Stimulated activated naive B cell treated with anti-CD40 and anti-IgM and Interleukin-4, amounts not matched to agents 10 μg/mL and 1 μg/mL and 100 μg/mL, for 72 hours (primary cell): Measurements from ENCODE around the gene MESP2.
"Not testable (repeated sequence)": the region's sequence is repeated elsewhere in the genome, so short reads cannot be mapped to it uniquely, and the experiment has no call there.

Experiments
- ATAC-seq, 2 donors: fragments of 150-1000 bp; cut with Tn5 transposase; replicated peaks; 2 replicates each; pipeline ENCODE4 v1.10.0; 2021; ENCODE audit warnings: moderate library complexity in 1 of 2
- DNase-seq: peaks from one replicate; pipeline ENCODE4 v3.0.0; 2021
- H3K27ac Mint-ChIP-seq: one replicate; pipeline ENCODE4 v1.8.0; 2022; ENCODE audit warnings: mild to moderate bottlenecking, mixed read lengths
- H3K27me3 Mint-ChIP-seq, 2 donors: one replicate each; pipeline ENCODE4 v1.8.0; 2022; ENCODE audit warnings: mixed read lengths in 2 of 2
- H3K36me3 Mint-ChIP-seq, 2 donors: one replicate each; pipeline ENCODE4 v1.8.0; 2022; ENCODE audit warnings: mixed read lengths in 2 of 2, mild to moderate bottlenecking in 1 of 2
- H3K4me1 Mint-ChIP-seq, 2 donors: one replicate each; pipeline ENCODE4 v1.8.0; 2022; ENCODE audit warnings: mixed read lengths in 2 of 2, mild to moderate bottlenecking in 1 of 2
- H3K4me3 Mint-ChIP-seq, 2 donors: one replicate each; pipeline ENCODE4 v1.8.0; 2022; ENCODE audit warnings: mild to moderate bottlenecking in 2 of 2, mixed read lengths in 2 of 2, moderate library complexity in 1 of 2
- H3K9me3 Mint-ChIP-seq, 2 donors: one replicate each; pipeline ENCODE4 v1.8.0; 2022; ENCODE audit warnings: mixed read lengths in 2 of 2, mild to moderate bottlenecking in 1 of 2

MESP2 gene

DNA sequence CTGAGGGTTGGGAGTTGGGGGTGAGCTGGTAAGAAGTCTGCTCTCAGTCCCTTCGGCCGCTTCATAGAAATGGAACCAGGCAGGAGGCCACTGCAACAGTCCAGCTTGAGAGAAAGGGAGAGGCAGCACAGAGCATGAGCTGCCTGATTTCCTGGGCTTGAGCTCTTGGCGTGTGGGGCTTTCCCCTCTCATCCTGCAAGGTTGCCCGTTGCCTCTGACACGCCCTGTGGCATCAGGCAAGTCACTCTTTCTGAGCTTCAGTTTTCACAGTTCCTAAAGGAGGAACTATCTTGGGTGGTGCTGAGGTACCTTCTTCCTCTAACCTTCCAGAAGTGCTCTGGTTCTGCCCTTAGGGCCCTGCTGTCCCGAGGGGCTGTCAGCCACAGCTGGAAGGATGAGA is 4.9 kb downstream of the MESP2 start:
- DNase-seq = peak; percentile 45
- Mint-ChIP-seq H3K4me1 (peaks cover 22 to 41% of the 10 kb centered on the region in 2 donors), H3K4me3 (peak overlapping the region in 1 of 2 donors; percentile 1)

GRCh38 chr15:89781891-89782618 is 5.9 kb downstream of the MESP2 start:
- ATAC-seq = peak; percentile 83 to 89
- H3K4me1 Mint-ChIP-seq = peaks cover 22 to 34% of the 10 kb centered on the region in 2 donors
- peaks cover 0 to 2% of the 10 kb centered on the region in 2 donors for H3K9me3 Mint-ChIP-seq
- no peak overlapping the region for H3K4me3 Mint-ChIP-seq
- H3K27ac Mint-ChIP-seq = peak overlapping the region; percentile 31
- peaks cover 9 to 17% of the 10 kb centered on the region in 2 donors for H3K27me3 Mint-ChIP-seq
- DNase-seq = peak; percentile 41
- no peaks in the 10 kb centered on the region for H3K36me3 Mint-ChIP-seq

More for the DNA sequence above, 4.9 kb downstream of the MESP2 start:
- Mint-ChIP-seq H3K27me3 (peaks cover 11 to 20% of the 10 kb centered on the region in 2 donors), H3K9me3 (peaks cover 0 to 2% of the 10 kb centered on the region in 2 donors), H3K27ac (peak overlapping the region; percentile 25), H3K36me3 (no peaks in the 10 kb centered on the region)
- ATAC-seq = peak; percentile 68 to 74

- Mint-ChIP-seq H3K4me1 (peaks cover 22 to 31% of the 10 kb centered on the region in 2 donors), H3K27me3 (peaks cover 7 to 14% of the 10 kb centered on the region in 2 donors)
- not testable (repeated sequence) for ATAC-seq, H3K4me3 Mint-ChIP-seq, H3K27ac Mint-ChIP-seq, H3K36me3 Mint-ChIP-seq, DNase-seq, H3K9me3 Mint-ChIP-seq
These were observed 6.5 kb downstream of the MESP2 start for GRCh38 chr15:89782619-89782950.

DNA sequence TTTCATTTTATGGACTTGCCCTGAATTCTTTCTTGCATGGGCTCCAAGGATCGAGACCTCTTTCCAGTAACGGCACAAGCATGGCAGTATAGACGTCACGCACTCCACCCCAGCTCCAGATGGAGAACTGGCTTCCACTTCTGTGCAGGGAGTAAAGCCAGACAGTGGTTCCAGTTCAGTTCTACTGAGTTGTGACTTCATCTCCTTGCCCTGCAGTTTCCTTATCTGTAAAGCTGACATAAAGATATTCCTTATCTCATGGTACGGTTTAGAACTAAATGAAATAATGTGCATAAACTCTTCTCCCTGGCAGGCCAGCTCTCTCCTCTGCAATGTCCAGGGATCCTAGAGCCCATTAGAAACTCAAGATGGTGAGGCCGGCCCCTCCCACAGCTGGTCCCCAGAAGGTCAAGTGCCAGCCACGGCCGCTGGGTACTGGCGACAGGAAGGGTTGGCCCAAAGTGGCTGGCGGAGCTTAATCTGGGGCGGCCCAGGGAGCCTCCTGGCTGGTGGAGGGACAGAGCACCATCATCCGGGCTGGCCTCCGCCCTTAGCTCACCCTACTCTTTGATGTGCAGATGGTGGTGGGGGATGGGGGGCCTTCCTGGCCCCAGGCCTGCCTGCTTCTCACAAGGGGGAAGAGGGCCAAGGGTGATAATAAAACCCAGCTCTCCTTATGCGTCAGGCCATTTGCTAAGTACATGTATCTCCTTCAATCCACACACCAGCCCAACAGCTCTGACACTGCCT is 7.2 kb downstream of the MESP2 start:
- no peak overlapping the region for H3K27ac Mint-ChIP-seq
- peaks cover 22 to 31% of the 10 kb centered on the region in 2 donors for H3K4me1 Mint-ChIP-seq
- ATAC-seq = no peak
- H3K9me3 Mint-ChIP-seq = peaks cover 4 to 8% of the 10 kb centered on the region in 2 donors
- DNase-seq = no peak
- H3K27me3 Mint-ChIP-seq = peaks cover 1 to 7% of the 10 kb centered on the region in 2 donors
- no peaks in the 10 kb centered on the region for H3K36me3 Mint-ChIP-seq
- no peak overlapping the region for H3K4me3 Mint-ChIP-seq

- Mint-ChIP-seq H3K36me3 (no peaks in the 10 kb centered on the region), H3K4me1 (peaks cover 22 to 31% of the 10 kb centered on the region in 2 donors), H3K9me3 (peaks cover 4 to 10% of the 10 kb centered on the region in 2 donors), H3K27ac (no peak overlapping the region), H3K4me3 (no peak overlapping the region), H3K27me3 (no peaks in the 10 kb centered on the region)
- DNase-seq (no peak), ATAC-seq (no peak)
These were observed 7.9 kb downstream of the MESP2 start for GRCh38 chr15:89783861-89784685.

GRCh38 chr15:89784686-89784960 is 8.5 kb downstream of the MESP2 start:
- peaks cover 4 to 10% of the 10 kb centered on the region in 2 donors for H3K9me3 Mint-ChIP-seq
- H3K36me3 Mint-ChIP-seq = no peaks in the 10 kb centered on the region
- DNase-seq (no peak), ATAC-seq (no peak)
- H3K4me3 Mint-ChIP-seq = no peak overlapping the region
- H3K27me3 Mint-ChIP-seq = no peaks in the 10 kb centered on the region
- peaks cover 22 to 31% of the 10 kb centered on the region in 2 donors for H3K4me1 Mint-ChIP-seq
- no peak overlapping the region for H3K27ac Mint-ChIP-seq

GRCh38 chr15:89785064-89785773 is 9.1 kb downstream of the MESP2 start:
- Mint-ChIP-seq H3K4me3 (no peak overlapping the region), H3K9me3 (peaks cover 4 to 10% of the 10 kb centered on the region in 2 donors), H3K4me1 (peaks cover 22 to 29% of the 10 kb centered on the region in 2 donors), H3K27ac (no peak overlapping the region), H3K27me3 (no peaks in the 10 kb centered on the region), H3K36me3 (no peaks in the 10 kb centered on the region)
- ATAC-seq (no peak), DNase-seq (no peak)

GRCh38 chr15:89785774-89786140 is 9.6 kb downstream of the MESP2 start:
- no peaks in the 10 kb centered on the region for H3K36me3 Mint-ChIP-seq
- H3K27me3 Mint-ChIP-seq = no peaks in the 10 kb centered on the region
- ATAC-seq (no peak), DNase-seq (no peak)
- H3K4me1 Mint-ChIP-seq = peaks cover 19 to 24% of the 10 kb centered on the region in 2 donors
- no peak overlapping the region for H3K27ac Mint-ChIP-seq
- no peak overlapping the region for H3K4me3 Mint-ChIP-seq
- peaks cover 4 to 10% of the 10 kb centered on the region in 2 donors for H3K9me3 Mint-ChIP-seq

DNA sequence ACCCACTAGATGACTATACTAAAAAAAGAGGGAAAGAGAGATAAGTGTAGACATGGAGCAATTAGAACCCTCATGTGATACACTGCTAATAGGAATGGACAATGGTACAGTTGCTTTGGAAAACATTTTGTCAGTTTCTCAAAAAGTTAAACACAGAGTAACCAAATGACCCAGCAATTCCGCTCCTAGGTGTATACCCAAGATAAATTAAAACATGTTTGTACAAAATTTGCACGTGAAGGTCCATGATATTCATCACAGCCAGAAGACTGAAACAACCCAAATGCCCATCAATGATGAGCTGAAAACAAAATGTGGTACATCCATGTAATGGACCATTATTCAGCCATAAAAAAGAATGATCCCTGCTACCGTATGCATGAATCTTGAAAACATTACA is 11.8 kb downstream of the MESP2 start:
- no peaks in the 10 kb centered on the region for H3K27me3 Mint-ChIP-seq
- H3K36me3 Mint-ChIP-seq = no peaks in the 10 kb centered on the region
- peaks cover 4 to 7% of the 10 kb centered on the region in 2 donors for H3K9me3 Mint-ChIP-seq
- no peak overlapping the region for H3K4me3 Mint-ChIP-seq
- ATAC-seq = no peak
- peaks cover 3% of the 10 kb centered on the region in 2 donors for H3K4me1 Mint-ChIP-seq
- no peak overlapping the region for H3K27ac Mint-ChIP-seq
- no peak for DNase-seq

- H3K4me3 Mint-ChIP-seq, H3K4me1 Mint-ChIP-seq, H3K36me3 Mint-ChIP-seq, H3K27ac Mint-ChIP-seq, ATAC-seq, H3K9me3 Mint-ChIP-seq, H3K27me3 Mint-ChIP-seq, DNase-seq: not testable (repeated sequence)
These were observed 12.5 kb downstream of the MESP2 start for GRCh38 chr15:89788585-89788984.

DNA sequence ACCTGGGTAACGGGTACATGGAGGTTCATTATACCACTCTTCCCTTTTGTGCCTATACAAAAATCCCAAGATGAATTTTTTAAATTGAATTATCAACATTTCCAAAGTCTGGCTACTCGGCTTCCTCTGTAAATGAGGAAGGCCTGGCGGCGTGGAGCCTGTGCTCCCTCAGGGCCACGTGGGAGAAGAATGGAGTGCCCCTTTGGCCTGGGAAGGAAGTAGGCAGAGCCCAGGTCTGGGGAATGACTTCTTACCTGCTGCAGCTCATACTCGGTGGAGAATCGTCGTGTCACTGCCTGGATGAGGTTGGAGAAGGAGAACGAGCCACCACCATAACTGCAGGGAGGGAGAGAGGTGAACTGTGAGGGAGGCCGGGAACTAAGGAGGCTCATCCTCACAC is 14.1 kb downstream of the MESP2 start:
- H3K4me1 Mint-ChIP-seq = no peaks in the 10 kb centered on the region
- no peaks in the 10 kb centered on the region for H3K27me3 Mint-ChIP-seq
- no peak overlapping the region for H3K27ac Mint-ChIP-seq
- no peak overlapping the region for H3K4me3 Mint-ChIP-seq
- ATAC-seq (no peak), DNase-seq (no peak)
- peaks cover 4 to 7% of the 10 kb centered on the region in 2 donors for H3K9me3 Mint-ChIP-seq
- no peaks in the 10 kb centered on the region for H3K36me3 Mint-ChIP-seq

GRCh38 chr15:89790661-89791060 is 14.5 kb downstream of the MESP2 start:
- Mint-ChIP-seq H3K27ac (no peak overlapping the region), H3K4me3 (no peak overlapping the region), H3K4me1 (no peaks in the 10 kb centered on the region), H3K9me3 (peaks cover 4 to 7% of the 10 kb centered on the region in 2 donors), H3K27me3 (no peaks in the 10 kb centered on the region), H3K36me3 (no peaks in the 10 kb centered on the region)
- ATAC-seq (no peak), DNase-seq (no peak)

DNA sequence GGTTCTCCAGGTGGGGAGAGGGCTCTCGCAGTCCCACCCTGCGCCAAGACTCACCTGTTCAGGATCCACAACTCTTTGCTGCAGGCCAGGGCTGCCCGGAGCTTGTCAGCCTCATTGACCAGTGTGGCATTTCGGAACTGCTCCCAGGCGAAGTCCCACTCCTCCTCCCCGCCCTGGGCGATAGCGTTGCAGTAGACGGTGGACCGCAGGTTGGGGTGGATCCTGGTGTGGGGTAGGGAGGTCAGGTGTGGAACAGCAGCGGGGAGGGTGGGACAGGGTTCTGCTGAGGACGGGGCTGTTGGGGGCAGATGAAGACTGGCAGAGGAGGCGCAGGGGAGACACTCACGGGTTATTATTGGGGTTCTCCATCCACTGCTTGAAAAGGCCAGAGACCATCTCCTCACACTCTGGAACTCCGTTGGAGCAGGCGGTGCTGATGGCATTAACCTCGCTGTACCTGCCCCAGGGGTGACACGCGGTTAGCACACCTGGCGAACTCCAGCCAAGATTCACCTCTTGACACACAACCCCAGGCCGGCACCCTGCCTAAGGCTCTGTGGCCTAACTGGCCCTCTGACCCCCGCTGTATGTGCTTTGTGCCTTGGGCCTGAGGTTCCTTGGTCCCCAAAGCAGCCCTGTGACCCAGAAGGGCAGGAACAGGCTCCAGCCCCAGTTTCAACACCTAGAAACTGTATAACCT is 16.1 kb downstream of the MESP2 start:
- peaks cover 4 to 7% of the 10 kb centered on the region in 2 donors for H3K9me3 Mint-ChIP-seq
- no peaks in the 10 kb centered on the region for H3K4me1 Mint-ChIP-seq
- DNase-seq (no peak), ATAC-seq (no peak)
- H3K27ac Mint-ChIP-seq = no peak overlapping the region
- no peak overlapping the region for H3K4me3 Mint-ChIP-seq
- H3K27me3 Mint-ChIP-seq = no peaks in the 10 kb centered on the region
- no peaks in the 10 kb centered on the region for H3K36me3 Mint-ChIP-seq
